PC-3 (cell line): ENCODE data around the gene ARMC5. TPM values are rescaled to one million over a fixed set of nuclear protein-coding genes. Genes with fewer than 3 reads are reported as not detected.
A peak's percentile ranks its signal among the peaks of the same experiment; 100 is the strongest.

Source experiments
- ATAC-seq: fragments of 200-7000 bp; cut with Tn5 transposase; 2 replicates; pipeline ENCODE4 v1.9.1; 2020; ENCODE audit warnings: mild to moderate bottlenecking, moderate library complexity
- BruUV-seq: library from RNA; stranded (reverse); fragments of 400-500 nt; replicated peaks from 2 replicates; lab custom pipeline; 2021; lab: Mats Ljungman, UMichigan
- CTCF ChIA-PET: fragments of 300-600 bp; sonication (Branson Sonifier 250); formaldehyde crosslinking; loops from one replicate; lab custom pipeline; 2022; ENCODE audit warnings: antibody characterized with exemption; lab: Charles Lee
- POLR2A ChIA-PET: fragments of 300-600 bp; sonication (Branson Sonifier 250); formaldehyde crosslinking; loops from one replicate; lab custom pipeline; 2022; ENCODE audit warnings: antibody characterized with exemption; ENCODE audit not compliant: unreplicated experiment; lab: Charles Lee
- DNase-seq: peaks from one replicate; pipeline ENCODE4 v3.0.0-alpha.2; 2015
- H2AFZ ChIP-seq: fragments of 300-600 bp; sonication (generic); 2 replicates; pipeline ENCODE4 v1.6.0; 2016; ENCODE audit warnings: antibody characterized with exemption, low read length
- H3F3A ChIP-seq: fragments of 300-600 bp; sonication (generic); one replicate; pipeline ENCODE4 v1.6.0; 2017; ENCODE audit warnings: antibody characterized with exemption, low read length, control low read depth, mild to moderate bottlenecking; ENCODE audit not compliant: unreplicated experiment
- H3K27ac ChIP-seq: fragments of 300-600 bp; sonication (generic); 2 replicates; pipeline ENCODE4 v1.5.1; 2016; ENCODE audit warnings: mild to moderate bottlenecking, low read length
- H3K27me3 ChIP-seq: fragments of 300-600 bp; sonication (generic); 2 replicates; pipeline ENCODE4 v1.6.1; 2016; ENCODE audit warnings: low read length, mixed read lengths
- H3K36me3 ChIP-seq: fragments of 300-600 bp; sonication (generic); 2 replicates; pipeline ENCODE4 v1.6.1; 2016; ENCODE audit warnings: low read depth, mixed run types, low read length, mixed read lengths
- H3K4me1 ChIP-seq: fragments of 300-600 bp; sonication (generic); 2 replicates; pipeline ENCODE4 v1.5.1; 2016; ENCODE audit warnings: low read length; ENCODE audit not compliant: insufficient read depth
- H3K4me2 ChIP-seq: fragments of 300-600 bp; sonication (generic); 2 replicates; pipeline ENCODE4 v1.6.0; 2016; ENCODE audit warnings: low read length
- H3K4me3 ChIP-seq: fragments of 300-600 bp; sonication (generic); 2 replicates; pipeline ENCODE4 v1.5.1; 2016; ENCODE audit warnings: mild to moderate bottlenecking, low read length, mixed read lengths
- H3K79me2 ChIP-seq: fragments of 300-600 bp; sonication (generic); 2 replicates; pipeline ENCODE4 v1.6.1; 2017; ENCODE audit warnings: low read length, mixed read lengths
- H3K9ac ChIP-seq: fragments of 300-600 bp; sonication (generic); 2 replicates; pipeline ENCODE4 v1.6.0; 2016; ENCODE audit warnings: mild to moderate bottlenecking, low read length
- H3K9me2 ChIP-seq: fragments of 300-600 bp; sonication (generic); replicated peaks from 2 replicates; pipeline ENCODE4 v1.6.1; 2016; ENCODE audit warnings: mixed run types, low read length, mixed read lengths
- H3K9me3 ChIP-seq: fragments of 300-600 bp; sonication (generic); 2 replicates; pipeline ENCODE4 v1.6.1; 2016; ENCODE audit warnings: low read length, mixed read lengths
- H4K20me1 ChIP-seq: fragments of 300-600 bp; sonication (generic); 2 replicates; pipeline ENCODE4 v1.6.1; 2016; ENCODE audit warnings: low read length, mixed read lengths
- EZH2 ChIP-seq: fragments of 300-600 bp; sonication (generic); IDR thresholded peaks from one replicate; pipeline ENCODE4 v1.6.1; 2017; ENCODE audit warnings: antibody characterized with exemption, mild to moderate bottlenecking, low read length; ENCODE audit not compliant: unreplicated experiment
- EZH2phosphoT487 ChIP-seq: fragments of 300-600 bp; sonication (generic); IDR thresholded peaks from 2 replicates; pipeline ENCODE4 v1.6.1; 2018; ENCODE audit warnings: mild to moderate bottlenecking, antibody characterized with exemption, low read length, borderline replicate concordance
- intact Hi-C: fragments of 100-400 bp; cut with micrococcal nuclease; formaldehyde crosslinking; loops from 2 replicates; pipeline ENCODE4 v1.9.0; 2023
- total RNA-seq: library from RNA; depleted of rRNA; stranded (reverse); fragments of >200 nt; gene quantifications from 2 replicates; pipeline ENCODE4 v1.2.3, GENCODE V29; 2014
- TF ChIP-seq, protein P1 (sequence below): fragments of 300-600 bp; sonication (generic); conservative IDR thresholded peaks from 2 replicates; pipeline ENCODE4 v1.5.1; 2017; ENCODE audit warnings: antibody characterized with exemption, low read depth, mild to moderate bottlenecking, low read length

ARMC5 gene
- total RNA-seq, 1 experiment from 2014 or later = 5.8 TPM

DNA sequence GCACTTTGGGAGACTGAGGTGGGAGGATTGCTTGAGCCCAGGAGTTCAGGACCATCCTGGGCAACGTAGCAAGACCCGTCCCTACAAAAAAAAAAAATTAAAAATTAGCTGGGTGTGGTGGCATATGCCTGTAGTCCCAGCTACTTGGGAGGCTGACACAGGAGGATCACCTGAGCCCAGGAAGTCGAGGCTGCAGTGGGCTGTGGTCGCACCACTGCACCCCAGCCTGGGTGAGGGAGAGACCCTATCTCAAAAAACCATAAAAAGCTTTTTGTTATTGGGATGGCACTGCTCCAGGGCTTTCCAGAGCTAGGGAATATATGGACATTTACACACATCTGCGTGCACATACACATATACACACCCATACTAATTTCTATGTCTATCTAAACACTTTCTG, 8.1 kb upstream of the ARMC5 start:
- H3K9me3 ChIP-seq = no peaks in the 10 kb centered on the region
- no peaks in the 10 kb centered on the region for H3K27me3 ChIP-seq
- DNase-seq = no peak
- intact Hi-C loops = loop anchor here (5.0 to 10.0 kb wide), 2 partner anchors 246 to 416 kb away; partner anchors contain the start of gene PYCARD
- no peak for ATAC-seq
- ChIA-PET POLR2A (no interaction called here), CTCF (interaction anchor here (1.3 kb wide), 1 partner anchor 9 kb away, joined by 6 read pairs; no protein-coding TSS in a partner anchor)
- H3K36me3 ChIP-seq = no peaks in the 10 kb centered on the region
- peak overlapping the region; percentile 60; the same call in 1 of the 2 replicates for H2AFZ ChIP-seq
- TF ChIP-seq, protein P1, sequence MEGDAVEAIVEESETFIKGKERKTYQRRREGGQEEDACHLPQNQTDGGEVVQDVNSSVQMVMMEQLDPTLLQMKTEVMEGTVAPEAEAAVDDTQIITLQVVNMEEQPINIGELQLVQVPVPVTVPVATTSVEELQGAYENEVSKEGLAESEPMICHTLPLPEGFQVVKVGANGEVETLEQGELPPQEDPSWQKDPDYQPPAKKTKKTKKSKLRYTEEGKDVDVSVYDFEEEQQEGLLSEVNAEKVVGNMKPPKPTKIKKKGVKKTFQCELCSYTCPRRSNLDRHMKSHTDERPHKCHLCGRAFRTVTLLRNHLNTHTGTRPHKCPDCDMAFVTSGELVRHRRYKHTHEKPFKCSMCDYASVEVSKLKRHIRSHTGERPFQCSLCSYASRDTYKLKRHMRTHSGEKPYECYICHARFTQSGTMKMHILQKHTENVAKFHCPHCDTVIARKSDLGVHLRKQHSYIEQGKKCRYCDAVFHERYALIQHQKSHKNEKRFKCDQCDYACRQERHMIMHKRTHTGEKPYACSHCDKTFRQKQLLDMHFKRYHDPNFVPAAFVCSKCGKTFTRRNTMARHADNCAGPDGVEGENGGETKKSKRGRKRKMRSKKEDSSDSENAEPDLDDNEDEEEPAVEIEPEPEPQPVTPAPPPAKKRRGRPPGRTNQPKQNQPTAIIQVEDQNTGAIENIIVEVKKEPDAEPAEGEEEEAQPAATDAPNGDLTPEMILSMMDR = no peak
- TF ChIP-seq EZH2phosphoT487 (no peak), EZH2 (no peak)
- H3K4me3 ChIP-seq = no peak overlapping the region
- H3K9me2 ChIP-seq = no peaks in the 10 kb centered on the region
- no peaks in the 10 kb centered on the region for H3K79me2 ChIP-seq
- peaks cover 18% of the 10 kb centered on the region for H3K4me1 ChIP-seq
- H4K20me1 ChIP-seq = no peaks in the 10 kb centered on the region
- no peak overlapping the region for H3K9ac ChIP-seq
- H3K27ac ChIP-seq = no peak overlapping the region
- no peaks in the 10 kb centered on the region for H3F3A ChIP-seq
- no peak overlapping the region for H3K4me2 ChIP-seq
- BruUV-seq = no TSS peak

DNA sequence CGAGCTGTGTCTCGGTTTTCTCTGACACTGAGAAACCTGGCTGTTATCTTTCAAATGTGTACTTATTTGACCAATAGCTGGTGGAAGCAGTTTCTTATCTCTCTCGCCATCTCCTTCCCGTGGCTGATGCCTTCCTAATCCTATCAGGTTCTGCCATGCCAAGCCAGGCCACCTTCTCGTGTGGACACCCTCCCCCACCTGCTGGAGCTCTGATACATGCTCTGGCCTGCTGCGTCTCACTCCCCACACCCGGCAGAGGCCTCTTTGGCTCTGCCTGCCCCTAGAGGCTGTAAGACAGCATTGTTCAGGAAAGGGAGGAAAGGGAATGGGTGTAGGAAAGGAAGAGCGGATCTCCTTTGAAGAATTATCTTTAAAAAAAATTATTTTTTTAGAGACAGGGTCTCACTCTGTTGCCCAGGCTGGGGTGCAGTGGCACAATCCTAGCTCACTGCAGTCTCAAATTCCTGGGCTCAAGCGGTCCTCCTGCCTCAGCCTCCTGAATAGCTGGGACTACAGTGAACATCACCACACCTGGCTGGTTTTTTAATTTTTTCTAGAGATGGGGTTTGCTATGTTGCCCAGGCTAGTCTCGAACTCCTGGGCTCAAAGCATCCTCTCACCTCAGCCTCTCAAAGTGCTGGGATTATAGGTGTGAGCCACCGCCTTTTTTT, 7.5 kb upstream of the ARMC5 start:
- intact Hi-C loops = loop anchor here (5.0 to 10.0 kb wide), 2 partner anchors 247 to 415 kb away; partner anchors contain the start of gene PYCARD

More for the DNA sequence above, 7.5 kb upstream of the ARMC5 start:
- ChIA-PET POLR2A (no interaction called here), CTCF (interaction anchor here (1.3 kb wide), 1 partner anchor 9 kb away, joined by 6 read pairs; no protein-coding TSS in a partner anchor)
- DNase-seq (peak; percentile 60), ATAC-seq (peak; percentile 87)
- Histone ChIP-seq H3K79me2 (no peaks in the 10 kb centered on the region), H3K9ac (no peak overlapping the region), H3F3A (no peaks in the 10 kb centered on the region), H3K4me3 (no peak overlapping the region), H3K4me2 (no peak overlapping the region), H3K9me3 (no peaks in the 10 kb centered on the region), H4K20me1 (no peaks in the 10 kb centered on the region), H3K27me3 (no peaks in the 10 kb centered on the region), H3K9me2 (no peaks in the 10 kb centered on the region), H2AFZ (peak overlapping the region; percentile 60; the same call in 1 of the 2 replicates), H3K4me1 (peaks cover 18% of the 10 kb centered on the region), H3K36me3 (no peaks in the 10 kb centered on the region), H3K27ac (no peak overlapping the region)
- BruUV-seq = no TSS peak
- TF ChIP-seq EZH2phosphoT487 (no peak), EZH2 (no peak)
- TF ChIP-seq, protein P1 = peak; percentile 55; the same call in 1 of the 2 replicates
